ENCODE measurements around the gene ANKRD33B.

Gene ANKRD33B

GRCh38 chr5:10649666-10650380 is 86.0 kb downstream of the ANKRD33B start:
- Histone ChIP-seq H3K36me3 (ENCODE audit: control insufficient read depth in 1 of 2, insufficient read depth in 2 of 2, low read length in 2 of 2) (no peaks in the 10 kb centered on the region), H3K27me3 (ENCODE audit: low read depth, low read length) (no peaks in the 10 kb centered on the region), H3K4me3 (ENCODE audit: low read depth in 1 of 2, low read length in 2 of 2) (no peak overlapping the region), H3K27ac (ENCODE audit: low read length) (no peak overlapping the region), H3K9me3 (ENCODE audit: control insufficient read depth in 1 of 2, low read length in 2 of 2) (no peaks in the 10 kb centered on the region), H3K4me1 (ENCODE audit: control insufficient read depth in 1 of 2, insufficient read depth in 2 of 2, low read length in 2 of 2) (no peaks in the 10 kb centered on the region)

GRCh38 chr5:10652151-10652550 is 88.3 kb downstream of the ANKRD33B start:
- H3K4me3 ChIP-seq (ENCODE audit: low read depth in 1 of 2, low read length in 2 of 2), result no peak overlapping the region
- H3K27me3 ChIP-seq (ENCODE audit: low read depth, low read length), result no peaks in the 10 kb centered on the region
- no peaks in the 10 kb centered on the region for H3K9me3 ChIP-seq (ENCODE audit: control insufficient read depth in 1 of 2, low read length in 2 of 2)
- H3K27ac ChIP-seq (ENCODE audit: low read length), result no peak overlapping the region
- H3K4me1 ChIP-seq (ENCODE audit: control insufficient read depth in 1 of 2, insufficient read depth in 2 of 2, low read length in 2 of 2), result no peaks in the 10 kb centered on the region
- H3K36me3 ChIP-seq (ENCODE audit: control insufficient read depth in 1 of 2, insufficient read depth in 2 of 2, low read length in 2 of 2), result no peaks in the 10 kb centered on the region

- H3K4me3 ChIP-seq (ENCODE audit: low read depth in 1 of 2, low read length in 2 of 2), result no peak overlapping the region
- H3K36me3 ChIP-seq (ENCODE audit: control insufficient read depth in 1 of 2, insufficient read depth in 2 of 2, low read length in 2 of 2), result no peaks in the 10 kb centered on the region
- H3K9me3 ChIP-seq (ENCODE audit: control insufficient read depth in 1 of 2, low read length in 2 of 2), result no peaks in the 10 kb centered on the region
- no peaks in the 10 kb centered on the region for H3K4me1 ChIP-seq (ENCODE audit: control insufficient read depth in 1 of 2, insufficient read depth in 2 of 2, low read length in 2 of 2)
- no peak overlapping the region for H3K27ac ChIP-seq (ENCODE audit: low read length)
- no peaks in the 10 kb centered on the region for H3K27me3 ChIP-seq (ENCODE audit: low read depth, low read length)
Observed at GRCh38 chr5:10652606-10653005, 88.7 kb downstream of the ANKRD33B start.

- H3K4me3 ChIP-seq (ENCODE audit: low read depth in 1 of 2, low read length in 2 of 2), result no peak overlapping the region
- H3K9me3 ChIP-seq (ENCODE audit: control insufficient read depth in 1 of 2, low read length in 2 of 2), result no peaks in the 10 kb centered on the region
- H3K27me3 ChIP-seq (ENCODE audit: low read depth, low read length), result no peaks in the 10 kb centered on the region
- no peaks in the 10 kb centered on the region for H3K4me1 ChIP-seq (ENCODE audit: control insufficient read depth in 1 of 2, insufficient read depth in 2 of 2, low read length in 2 of 2)
- H3K36me3 ChIP-seq (ENCODE audit: control insufficient read depth in 1 of 2, insufficient read depth in 2 of 2, low read length in 2 of 2), result no peaks in the 10 kb centered on the region
- no peak overlapping the region for H3K27ac ChIP-seq (ENCODE audit: low read length)
Observed at GRCh38 chr5:10653043-10653442, 89.2 kb downstream of the ANKRD33B start.

GRCh38 chr5:10653751-10654400 is 90.0 kb downstream of the ANKRD33B start:
- no peaks in the 10 kb centered on the region for H3K4me1 ChIP-seq (ENCODE audit: control insufficient read depth in 1 of 2, insufficient read depth in 2 of 2, low read length in 2 of 2)
- no peaks in the 10 kb centered on the region for H3K27me3 ChIP-seq (ENCODE audit: low read depth, low read length)
- H3K27ac ChIP-seq (ENCODE audit: low read length), result no peak overlapping the region
- no peaks in the 10 kb centered on the region for H3K9me3 ChIP-seq (ENCODE audit: control insufficient read depth in 1 of 2, low read length in 2 of 2)
- no peak overlapping the region for H3K4me3 ChIP-seq (ENCODE audit: low read depth in 1 of 2, low read length in 2 of 2)
- H3K36me3 ChIP-seq (ENCODE audit: control insufficient read depth in 1 of 2, insufficient read depth in 2 of 2, low read length in 2 of 2), result no peaks in the 10 kb centered on the region

GRCh38 chr5:10654566-10654965 is 90.7 kb downstream of the ANKRD33B start:
- no peak overlapping the region for H3K27ac ChIP-seq (ENCODE audit: low read length)
- H3K4me3 ChIP-seq (ENCODE audit: low read depth in 1 of 2, low read length in 2 of 2), result no peak overlapping the region
- no peaks in the 10 kb centered on the region for H3K4me1 ChIP-seq (ENCODE audit: control insufficient read depth in 1 of 2, insufficient read depth in 2 of 2, low read length in 2 of 2)
- no peaks in the 10 kb centered on the region for H3K9me3 ChIP-seq (ENCODE audit: control insufficient read depth in 1 of 2, low read length in 2 of 2)
- H3K36me3 ChIP-seq (ENCODE audit: control insufficient read depth in 1 of 2, insufficient read depth in 2 of 2, low read length in 2 of 2), result no peaks in the 10 kb centered on the region
- H3K27me3 ChIP-seq (ENCODE audit: low read depth, low read length), result no peaks in the 10 kb centered on the region

- H3K9me3 ChIP-seq (ENCODE audit: control insufficient read depth in 1 of 2, low read length in 2 of 2), result no peaks in the 10 kb centered on the region
- no peaks in the 10 kb centered on the region for H3K36me3 ChIP-seq (ENCODE audit: control insufficient read depth in 1 of 2, insufficient read depth in 2 of 2, low read length in 2 of 2)
- no peaks in the 10 kb centered on the region for H3K27me3 ChIP-seq (ENCODE audit: low read depth, low read length)
- H3K4me3 ChIP-seq (ENCODE audit: low read depth in 1 of 2, low read length in 2 of 2), result no peak overlapping the region
- H3K27ac ChIP-seq (ENCODE audit: low read length), result no peak overlapping the region
- no peaks in the 10 kb centered on the region for H3K4me1 ChIP-seq (ENCODE audit: control insufficient read depth in 1 of 2, insufficient read depth in 2 of 2, low read length in 2 of 2)
Observed at GRCh38 chr5:10655161-10655971, 91.5 kb downstream of the ANKRD33B start.

- no peak overlapping the region for H3K4me3 ChIP-seq (ENCODE audit: low read depth in 1 of 2, low read length in 2 of 2)
- no peaks in the 10 kb centered on the region for H3K36me3 ChIP-seq (ENCODE audit: control insufficient read depth in 1 of 2, insufficient read depth in 2 of 2, low read length in 2 of 2)
- H3K27ac ChIP-seq (ENCODE audit: low read length), result no peak overlapping the region
- no peaks in the 10 kb centered on the region for H3K9me3 ChIP-seq (ENCODE audit: control insufficient read depth in 1 of 2, low read length in 2 of 2)
- no peaks in the 10 kb centered on the region for H3K4me1 ChIP-seq (ENCODE audit: control insufficient read depth in 1 of 2, insufficient read depth in 2 of 2, low read length in 2 of 2)
- no peaks in the 10 kb centered on the region for H3K27me3 ChIP-seq (ENCODE audit: low read depth, low read length)
Observed at GRCh38 chr5:10655972-10656830, 92.3 kb downstream of the ANKRD33B start.

- no peak overlapping the region for H3K27ac ChIP-seq (ENCODE audit: low read length)
- peaks cover 0 to 3% of the 10 kb centered on the region in 2 donors for H3K4me1 ChIP-seq (ENCODE audit: control insufficient read depth in 1 of 2, insufficient read depth in 2 of 2, low read length in 2 of 2)
- no peak overlapping the region for H3K4me3 ChIP-seq (ENCODE audit: low read depth in 1 of 2, low read length in 2 of 2)
- H3K27me3 ChIP-seq (ENCODE audit: low read depth, low read length), result no peaks in the 10 kb centered on the region
- no peaks in the 10 kb centered on the region for H3K36me3 ChIP-seq (ENCODE audit: control insufficient read depth in 1 of 2, insufficient read depth in 2 of 2, low read length in 2 of 2)
- H3K9me3 ChIP-seq (ENCODE audit: control insufficient read depth in 1 of 2, low read length in 2 of 2), result no peaks in the 10 kb centered on the region
Observed at GRCh38 chr5:10658265-10658664, 94.4 kb downstream of the ANKRD33B start.

GRCh38 chr5:10660135-10660534 is 96.3 kb downstream of the ANKRD33B start:
- Histone ChIP-seq H3K27me3 (ENCODE audit: low read depth, low read length) (no peaks in the 10 kb centered on the region), H3K4me1 (ENCODE audit: control insufficient read depth in 1 of 2, insufficient read depth in 2 of 2, low read length in 2 of 2) (peaks cover 0 to 9% of the 10 kb centered on the region in 2 donors), H3K4me3 (ENCODE audit: low read depth in 1 of 2, low read length in 2 of 2) (no peak overlapping the region), H3K36me3 (ENCODE audit: control insufficient read depth in 1 of 2, insufficient read depth in 2 of 2, low read length in 2 of 2) (no peaks in the 10 kb centered on the region), H3K27ac (ENCODE audit: low read length) (no peak overlapping the region), H3K9me3 (ENCODE audit: control insufficient read depth in 1 of 2, low read length in 2 of 2) (no peaks in the 10 kb centered on the region)

All from muscle layer of duodenum (tissue), 2 donors.